Measurements from ENCODE around the gene DIP2B. TPM values are rescaled to one million over a fixed set of nuclear protein-coding genes. Genes with fewer than 3 reads are reported as not detected.

Gene DIP2B
- polyA plus RNA-seq, 1 donor from 2014 or later: 44.0 TPM

DNA sequence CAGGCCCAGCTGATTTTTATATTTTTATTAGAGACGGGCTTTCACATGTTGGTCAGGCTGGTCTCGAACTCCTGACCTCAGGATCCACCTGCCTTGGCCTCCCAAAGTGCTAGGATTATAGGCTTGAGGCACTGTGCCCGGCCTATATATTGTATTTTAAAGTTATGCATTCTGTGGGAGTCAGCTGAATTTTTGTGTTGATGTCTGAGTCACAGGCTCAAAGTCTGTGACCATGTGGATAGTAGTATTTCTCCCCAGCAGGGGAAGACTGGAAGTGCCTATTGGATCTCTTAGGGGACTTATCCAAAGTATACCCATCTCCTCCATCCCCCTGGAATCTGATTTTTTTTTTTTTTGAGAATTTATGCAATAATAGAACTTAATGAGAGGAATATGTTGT, 215.3 kb downstream of the DIP2B start:
- no peaks in the 10 kb centered on the region for H3F3A ChIP-seq (ENCODE audit: insufficient read depth, low read length, poor library complexity, severe bottlenecking)
- TF ChIP-seq RAD21 (conservative IDR thresholded peaks at IDR 0.05) (no peak), POLR2AphosphoS5 (IDR thresholded peaks at IDR 0.05) (no peak), EZH2 (IDR thresholded peaks at IDR 0.05; ENCODE audit: borderline replicate concordance, insufficient read depth, low read length, poor library complexity, severe bottlenecking) (no peak), SMC3 (conservative IDR thresholded peaks at IDR 0.05; ENCODE audit: poor library complexity) (no peak), MXI1 (conservative IDR thresholded peaks at IDR 0.05; ENCODE audit: poor library complexity, severe bottlenecking) (no peak), TAF1 (IDR thresholded peaks at IDR 0.05; ENCODE audit: low read depth) (no peak), EP300 (conservative IDR thresholded peaks at IDR 0.05; ENCODE audit: poor library complexity, severe bottlenecking) (no peak)
- TF ChIP-seq, protein P1, sequence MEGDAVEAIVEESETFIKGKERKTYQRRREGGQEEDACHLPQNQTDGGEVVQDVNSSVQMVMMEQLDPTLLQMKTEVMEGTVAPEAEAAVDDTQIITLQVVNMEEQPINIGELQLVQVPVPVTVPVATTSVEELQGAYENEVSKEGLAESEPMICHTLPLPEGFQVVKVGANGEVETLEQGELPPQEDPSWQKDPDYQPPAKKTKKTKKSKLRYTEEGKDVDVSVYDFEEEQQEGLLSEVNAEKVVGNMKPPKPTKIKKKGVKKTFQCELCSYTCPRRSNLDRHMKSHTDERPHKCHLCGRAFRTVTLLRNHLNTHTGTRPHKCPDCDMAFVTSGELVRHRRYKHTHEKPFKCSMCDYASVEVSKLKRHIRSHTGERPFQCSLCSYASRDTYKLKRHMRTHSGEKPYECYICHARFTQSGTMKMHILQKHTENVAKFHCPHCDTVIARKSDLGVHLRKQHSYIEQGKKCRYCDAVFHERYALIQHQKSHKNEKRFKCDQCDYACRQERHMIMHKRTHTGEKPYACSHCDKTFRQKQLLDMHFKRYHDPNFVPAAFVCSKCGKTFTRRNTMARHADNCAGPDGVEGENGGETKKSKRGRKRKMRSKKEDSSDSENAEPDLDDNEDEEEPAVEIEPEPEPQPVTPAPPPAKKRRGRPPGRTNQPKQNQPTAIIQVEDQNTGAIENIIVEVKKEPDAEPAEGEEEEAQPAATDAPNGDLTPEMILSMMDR (IDR thresholded peaks at IDR 0.05; ENCODE audit: poor library complexity, severe bottlenecking): no peak
- TF ChIP-seq, protein P2, sequence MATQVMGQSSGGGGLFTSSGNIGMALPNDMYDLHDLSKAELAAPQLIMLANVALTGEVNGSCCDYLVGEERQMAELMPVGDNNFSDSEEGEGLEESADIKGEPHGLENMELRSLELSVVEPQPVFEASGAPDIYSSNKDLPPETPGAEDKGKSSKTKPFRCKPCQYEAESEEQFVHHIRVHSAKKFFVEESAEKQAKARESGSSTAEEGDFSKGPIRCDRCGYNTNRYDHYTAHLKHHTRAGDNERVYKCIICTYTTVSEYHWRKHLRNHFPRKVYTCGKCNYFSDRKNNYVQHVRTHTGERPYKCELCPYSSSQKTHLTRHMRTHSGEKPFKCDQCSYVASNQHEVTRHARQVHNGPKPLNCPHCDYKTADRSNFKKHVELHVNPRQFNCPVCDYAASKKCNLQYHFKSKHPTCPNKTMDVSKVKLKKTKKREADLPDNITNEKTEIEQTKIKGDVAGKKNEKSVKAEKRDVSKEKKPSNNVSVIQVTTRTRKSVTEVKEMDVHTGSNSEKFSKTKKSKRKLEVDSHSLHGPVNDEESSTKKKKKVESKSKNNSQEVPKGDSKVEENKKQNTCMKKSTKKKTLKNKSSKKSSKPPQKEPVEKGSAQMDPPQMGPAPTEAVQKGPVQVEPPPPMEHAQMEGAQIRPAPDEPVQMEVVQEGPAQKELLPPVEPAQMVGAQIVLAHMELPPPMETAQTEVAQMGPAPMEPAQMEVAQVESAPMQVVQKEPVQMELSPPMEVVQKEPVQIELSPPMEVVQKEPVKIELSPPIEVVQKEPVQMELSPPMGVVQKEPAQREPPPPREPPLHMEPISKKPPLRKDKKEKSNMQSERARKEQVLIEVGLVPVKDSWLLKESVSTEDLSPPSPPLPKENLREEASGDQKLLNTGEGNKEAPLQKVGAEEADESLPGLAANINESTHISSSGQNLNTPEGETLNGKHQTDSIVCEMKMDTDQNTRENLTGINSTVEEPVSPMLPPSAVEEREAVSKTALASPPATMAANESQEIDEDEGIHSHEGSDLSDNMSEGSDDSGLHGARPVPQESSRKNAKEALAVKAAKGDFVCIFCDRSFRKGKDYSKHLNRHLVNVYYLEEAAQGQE (IDR thresholded peaks at IDR 0.05; ENCODE audit: borderline replicate concordance): no peak
- H3K9me3 ChIP-seq (ENCODE audit: low read length): no peaks in the 10 kb centered on the region
- peaks cover 10% of the 10 kb centered on the region for H3K36me3 ChIP-seq (ENCODE audit: insufficient read depth, low read length)
- no peak overlapping the region for H2AFZ ChIP-seq (ENCODE audit: low read depth, low read length)
- no peaks in the 10 kb centered on the region for H3K79me2 ChIP-seq (replicated peaks; ENCODE audit: insufficient read depth, low read length)
- H4K20me1 ChIP-seq (ENCODE audit: insufficient read depth): no peaks in the 10 kb centered on the region
- no peaks in the 10 kb centered on the region for H3K27me3 ChIP-seq (ENCODE audit: insufficient read depth, low read depth, low read length)
- H3K4me3 ChIP-seq (ENCODE audit: low read length): no peak overlapping the region
- H3K9ac ChIP-seq (ENCODE audit: low read length): no peak overlapping the region
- no peaks in the 10 kb centered on the region for H3K9me2 ChIP-seq (ENCODE audit: insufficient read depth, low read length)
- no peak overlapping the region for H3K27ac ChIP-seq (ENCODE audit: low read length)
- no peak overlapping the region for H3K4me2 ChIP-seq (ENCODE audit: low read length)

DNA sequence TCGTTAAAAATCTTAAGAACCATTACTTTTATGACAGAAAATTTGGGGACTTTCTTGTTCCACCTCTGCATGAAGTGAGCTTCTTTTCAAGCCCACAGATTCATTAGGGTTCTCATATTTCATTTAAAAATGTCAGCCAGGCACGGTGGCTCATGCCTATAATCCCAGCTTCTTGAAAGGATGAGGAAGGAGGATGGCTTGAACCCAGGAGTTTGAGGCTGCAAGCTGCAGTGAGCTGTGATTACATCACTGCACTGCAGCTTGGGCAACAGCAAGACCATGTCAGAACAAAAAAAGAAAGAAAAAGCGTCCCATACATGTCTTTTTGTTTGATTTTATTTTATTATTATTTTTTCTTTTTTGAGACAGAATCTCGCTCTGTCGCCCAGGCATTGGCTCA, 215.7 kb downstream of the DIP2B start:
- no peaks in the 10 kb centered on the region for H3F3A ChIP-seq (ENCODE audit: insufficient read depth, low read length, poor library complexity, severe bottlenecking)
- peaks cover 10% of the 10 kb centered on the region for H3K36me3 ChIP-seq (ENCODE audit: insufficient read depth, low read length)
- no peak overlapping the region for H3K27ac ChIP-seq (ENCODE audit: low read length)
- TF ChIP-seq MXI1 (conservative IDR thresholded peaks at IDR 0.05; ENCODE audit: poor library complexity, severe bottlenecking) (no peak), SMC3 (conservative IDR thresholded peaks at IDR 0.05; ENCODE audit: poor library complexity) (no peak), EZH2 (IDR thresholded peaks at IDR 0.05; ENCODE audit: borderline replicate concordance, insufficient read depth, low read length, poor library complexity, severe bottlenecking) (no peak)
- H3K9ac ChIP-seq (ENCODE audit: low read length): no peak overlapping the region
- no peak overlapping the region for H3K4me2 ChIP-seq (ENCODE audit: low read length)
- no peak overlapping the region for H3K4me3 ChIP-seq (ENCODE audit: low read length)
- H3K9me2 ChIP-seq (ENCODE audit: insufficient read depth, low read length): no peaks in the 10 kb centered on the region
- no peak overlapping the region for H2AFZ ChIP-seq (ENCODE audit: low read depth, low read length)
- H3K79me2 ChIP-seq (replicated peaks; ENCODE audit: insufficient read depth, low read length): no peaks in the 10 kb centered on the region
- no peaks in the 10 kb centered on the region for H3K9me3 ChIP-seq (ENCODE audit: low read length)
- no peaks in the 10 kb centered on the region for H3K27me3 ChIP-seq (ENCODE audit: insufficient read depth, low read depth, low read length)
- H4K20me1 ChIP-seq (ENCODE audit: insufficient read depth): no peaks in the 10 kb centered on the region

All from neural cell (in vitro differentiated cells).